Neural crest cell (in vitro differentiated cells): ENCODE data around the gene DHRS12. TPM values are rescaled to one million over a fixed set of nuclear protein-coding genes. Genes with fewer than 3 reads are reported as not detected.

ENCODE experiments used
- DNase-seq: peaks from one replicate; pipeline ENCODE4 v3.0.0; 2021; ENCODE audit warnings: low read depth, mixed read lengths, low spot score
- H3K27ac Mint-ChIP-seq: one replicate; pipeline ENCODE4 v1.8.0; 2021; ENCODE audit warnings: mild to moderate bottlenecking, mixed read lengths; ENCODE audit not compliant: unreplicated experiment
- H3K27me3 Mint-ChIP-seq: 2 replicates; pipeline ENCODE4 v1.8.0; 2021; ENCODE audit warnings: low read depth, mild to moderate bottlenecking, mixed read lengths
- H3K36me3 Mint-ChIP-seq: 2 replicates; pipeline ENCODE4 v1.8.0; 2021; ENCODE audit warnings: low read depth, mild to moderate bottlenecking, mixed read lengths
- H3K4me1 Mint-ChIP-seq: 2 replicates; pipeline ENCODE4 v1.8.0; 2021; ENCODE audit warnings: mixed read lengths
- H3K4me3 Mint-ChIP-seq: one replicate; pipeline ENCODE4 v1.8.0; 2021; ENCODE audit warnings: mild to moderate bottlenecking, mixed read lengths
- H3K9me3 Mint-ChIP-seq: 2 replicates; pipeline ENCODE4 v1.8.0; 2021; ENCODE audit warnings: mixed read lengths
- CTCF ChIP-seq: fragments of 200-600 bp; sonication (generic); conservative IDR thresholded peaks from 2 replicates; pipeline ENCODE4 v1.5.0; 2021; ENCODE audit warnings: antibody characterized with exemption, mild to moderate bottlenecking
- total RNA-seq: library from RNA; stranded (reverse); gene quantifications from 2 replicates; pipeline ENCODE4 v1.2.1, GENCODE V29; 2021

The DHRS12 gene
- total RNA-seq, 1 donor from 2014 or later = 9.3 TPM

GRCh38 chr13:51728275-51728673 lies 75.7 kb downstream of the DHRS12 start:
- Mint-ChIP-seq H3K27me3 (no peaks in the 10 kb centered on the region), H3K27ac (peak overlapping the region; percentile 59), H3K36me3 (peaks cover 3% of the 10 kb centered on the region), H3K4me1 (peaks cover 18% of the 10 kb centered on the region), H3K4me3 (no peak overlapping the region), H3K9me3 (peaks cover 3% of the 10 kb centered on the region)
- no peak for DNase-seq
- no peak for TF ChIP-seq CTCF

GRCh38 chr13:51727634-51728274 lies 76.2 kb downstream of the DHRS12 start:
- peaks cover 3% of the 10 kb centered on the region for H3K36me3 Mint-ChIP-seq

GRCh38 chr13:51726446-51727193 lies 77.3 kb downstream of the DHRS12 start:
- peaks cover 3% of the 10 kb centered on the region for H3K9me3 Mint-ChIP-seq
- no peak for DNase-seq
- no peaks in the 10 kb centered on the region for H3K27me3 Mint-ChIP-seq
- H3K36me3 Mint-ChIP-seq = peaks cover 3% of the 10 kb centered on the region
- no peak overlapping the region for H3K4me3 Mint-ChIP-seq
- no peak overlapping the region for H3K27ac Mint-ChIP-seq
- no peak for TF ChIP-seq CTCF
- H3K4me1 Mint-ChIP-seq = peaks cover 19% of the 10 kb centered on the region

More at GRCh38 chr13:51727634-51728274, 76.2 kb downstream of the DHRS12 start:
- Mint-ChIP-seq H3K4me1 (peaks cover 17% of the 10 kb centered on the region), H3K27me3 (no peaks in the 10 kb centered on the region), H3K9me3 (peaks cover 3% of the 10 kb centered on the region), H3K27ac (peak overlapping the region; percentile 79), H3K4me3 (no peak overlapping the region)
- TF ChIP-seq CTCF = no peak
- no peak for DNase-seq

GRCh38 chr13:51724721-51725120 lies 79.2 kb downstream of the DHRS12 start:
- Mint-ChIP-seq H3K4me3 (no peak overlapping the region), H3K27ac (no peak overlapping the region), H3K27me3 (no peaks in the 10 kb centered on the region), H3K36me3 (peaks cover 3% of the 10 kb centered on the region), H3K4me1 (peaks cover 23% of the 10 kb centered on the region), H3K9me3 (peaks cover 3% of the 10 kb centered on the region)
- no peak for DNase-seq
- no peak for TF ChIP-seq CTCF

- Mint-ChIP-seq H3K27ac (no peak overlapping the region), H3K36me3 (peaks cover 3% of the 10 kb centered on the region), H3K4me1 (peaks cover 22% of the 10 kb centered on the region), H3K9me3 (peaks cover 3% of the 10 kb centered on the region), H3K4me3 (no peak overlapping the region), H3K27me3 (no peaks in the 10 kb centered on the region)
- no peak for DNase-seq
- TF ChIP-seq CTCF = no peak
These were observed 80.4 kb downstream of the DHRS12 start for GRCh38 chr13:51723529-51723928.
